ENCODE data around the gene SUGCT.

GRCh38 chr7:40288827-40289226, 154.0 kb downstream of the SUGCT start:
- TF ChIP-seq CTCF (IDR thresholded peaks at IDR 0.05), result no peak
- TF ChIP-seq POLR2AphosphoS5 (IDR thresholded peaks at IDR 0.05), result no peak
- TF ChIP-seq POLR2A (IDR thresholded peaks at IDR 0.05), result no peak
